OCI-LY1 (cell line): ENCODE results near the gene MAP3K4.

Experiments used
- H2AFZ ChIP-seq: fragments of 200-600 bp; sonication (generic), shearing (Covaris generic); 2 replicates; pipeline ENCODE4 v1.6.0; 2014; ENCODE audit warnings: antibody characterized with exemption, mild to moderate bottlenecking, low read length
- H3F3A ChIP-seq: fragments of 200-600 bp; sonication (generic), shearing (Covaris generic); 2 replicates; pipeline ENCODE4 v1.6.0; 2014; ENCODE audit warnings: mild to moderate bottlenecking, antibody characterized with exemption, low read length, moderate library complexity; ENCODE audit not compliant: insufficient read depth
- H3K27ac ChIP-seq: fragments of 200-600 bp; sonication (generic); 2 replicates; pipeline ENCODE4 v1.5.1; 2014; ENCODE audit warnings: low read length, mixed run types, mild to moderate bottlenecking, low read depth; ENCODE audit not compliant: poor library complexity, severe bottlenecking
- H3K27me3 ChIP-seq: fragments of 200-600 bp; sonication (generic); 2 replicates; pipeline ENCODE4 v1.6.0; 2014; ENCODE audit warnings: antibody characterized with exemption, mild to moderate bottlenecking, low read length, moderate library complexity; ENCODE audit not compliant: insufficient read depth
- H3K36me3 ChIP-seq: fragments of 200-600 bp; sonication (generic); 2 replicates; pipeline ENCODE4 v1.6.1; 2014; ENCODE audit warnings: mild to moderate bottlenecking, antibody characterized with exemption, low read length, moderate library complexity, mixed read lengths; ENCODE audit not compliant: insufficient read depth
- H3K4me1 ChIP-seq: fragments of 200-600 bp; sonication (generic); 2 replicates; pipeline ENCODE4 v1.5.1; 2014; ENCODE audit warnings: mild to moderate bottlenecking, low read length, moderate library complexity; ENCODE audit not compliant: insufficient read depth, severe bottlenecking
- H3K4me2 ChIP-seq: fragments of 200-600 bp; sonication (generic), shearing (Covaris generic); 2 replicates; pipeline ENCODE4 v1.6.1; 2014; ENCODE audit warnings: low read length
- H3K4me3 ChIP-seq: fragments of 200-600 bp; sonication (generic); 2 replicates; pipeline ENCODE4 v1.5.1; 2014; ENCODE audit warnings: low read length, low read depth, mild to moderate bottlenecking, mixed read lengths; ENCODE audit not compliant: poor library complexity, severe bottlenecking
- H3K79me2 ChIP-seq: fragments of 200-600 bp; shearing (Covaris generic); 2 replicates; pipeline ENCODE4 v1.6.1; 2016; ENCODE audit warnings: mixed run types, low read length, mixed read lengths; ENCODE audit not compliant: insufficient read depth
- H3K9ac ChIP-seq: fragments of 200-600 bp; sonication (generic), shearing (Covaris generic); 2 replicates; pipeline ENCODE4 v1.6.1; 2014; ENCODE audit warnings: mild to moderate bottlenecking, low read length, mixed read lengths
- H3K9me2 ChIP-seq: fragments of 200-600 bp; sonication (generic), shearing (Covaris generic); 2 replicates; pipeline ENCODE4 v1.6.1; 2014; ENCODE audit warnings: low read depth, mild to moderate bottlenecking, low read length, mixed read lengths
- H3K9me3 ChIP-seq: fragments of 200-600 bp; shearing (Covaris generic); 2 replicates; pipeline ENCODE4 v1.6.1; 2014; ENCODE audit warnings: low read length, mixed read lengths
- H4K20me1 ChIP-seq: fragments of 200-600 bp; sonication (generic), shearing (Covaris generic); 2 replicates; pipeline ENCODE4 v1.6.0; 2016; ENCODE audit warnings: mild to moderate bottlenecking, low read length; ENCODE audit not compliant: insufficient read depth
- EZH2 ChIP-seq: fragments of 200-600 bp; sonication (generic), shearing (Covaris generic); IDR thresholded peaks from 2 replicates; pipeline ENCODE4 v1.8.0; 2017; ENCODE audit warnings: borderline replicate concordance, mixed run types, mild to moderate bottlenecking, antibody characterized with exemption, low read length, moderate library complexity, mixed read lengths
- TF ChIP-seq, protein P1 (sequence below): fragments of 200-600 bp; sonication (generic), shearing (Covaris generic); IDR thresholded peaks from 2 replicates; pipeline ENCODE4 v1.5.1; 2017; ENCODE audit warnings: mild to moderate bottlenecking, antibody characterized with exemption, low read length, moderate library complexity, mixed read lengths

The MAP3K4 gene

GRCh38 chr6:161105408-161105807 is 113.8 kb downstream of the MAP3K4 start:
- Histone ChIP-seq H3K9me2 (no peaks in the 10 kb centered on the region), H4K20me1 (no peaks in the 10 kb centered on the region), H3K27me3 (no peaks in the 10 kb centered on the region), H3K27ac (no peak overlapping the region), H3K36me3 (peaks cover 36% of the 10 kb centered on the region), H3K4me2 (no peak overlapping the region), H3K79me2 (no peaks in the 10 kb centered on the region), H3K4me1 (no peaks in the 10 kb centered on the region), H2AFZ (no peak overlapping the region), H3F3A (no peaks in the 10 kb centered on the region), H3K9me3 (no peaks in the 10 kb centered on the region), H3K9ac (no peak overlapping the region), H3K4me3 (no peak overlapping the region)
- TF ChIP-seq, protein P1, sequence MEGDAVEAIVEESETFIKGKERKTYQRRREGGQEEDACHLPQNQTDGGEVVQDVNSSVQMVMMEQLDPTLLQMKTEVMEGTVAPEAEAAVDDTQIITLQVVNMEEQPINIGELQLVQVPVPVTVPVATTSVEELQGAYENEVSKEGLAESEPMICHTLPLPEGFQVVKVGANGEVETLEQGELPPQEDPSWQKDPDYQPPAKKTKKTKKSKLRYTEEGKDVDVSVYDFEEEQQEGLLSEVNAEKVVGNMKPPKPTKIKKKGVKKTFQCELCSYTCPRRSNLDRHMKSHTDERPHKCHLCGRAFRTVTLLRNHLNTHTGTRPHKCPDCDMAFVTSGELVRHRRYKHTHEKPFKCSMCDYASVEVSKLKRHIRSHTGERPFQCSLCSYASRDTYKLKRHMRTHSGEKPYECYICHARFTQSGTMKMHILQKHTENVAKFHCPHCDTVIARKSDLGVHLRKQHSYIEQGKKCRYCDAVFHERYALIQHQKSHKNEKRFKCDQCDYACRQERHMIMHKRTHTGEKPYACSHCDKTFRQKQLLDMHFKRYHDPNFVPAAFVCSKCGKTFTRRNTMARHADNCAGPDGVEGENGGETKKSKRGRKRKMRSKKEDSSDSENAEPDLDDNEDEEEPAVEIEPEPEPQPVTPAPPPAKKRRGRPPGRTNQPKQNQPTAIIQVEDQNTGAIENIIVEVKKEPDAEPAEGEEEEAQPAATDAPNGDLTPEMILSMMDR = no peak
- no peak for TF ChIP-seq EZH2

GRCh38 chr6:161107779-161108730 is 116.5 kb downstream of the MAP3K4 start:
- Histone ChIP-seq H3K27me3 (no peaks in the 10 kb centered on the region), H3K9me3 (no peaks in the 10 kb centered on the region), H3F3A (no peaks in the 10 kb centered on the region), H3K36me3 (peaks cover 62% of the 10 kb centered on the region), H3K4me3 (no peak overlapping the region), H4K20me1 (no peaks in the 10 kb centered on the region), H3K9ac (no peak overlapping the region), H3K79me2 (no peaks in the 10 kb centered on the region), H3K4me2 (no peak overlapping the region), H2AFZ (no peak overlapping the region), H3K4me1 (no peaks in the 10 kb centered on the region), H3K27ac (no peak overlapping the region), H3K9me2 (no peaks in the 10 kb centered on the region)
- TF ChIP-seq, protein P1 = no peak
- no peak for TF ChIP-seq EZH2

DNA sequence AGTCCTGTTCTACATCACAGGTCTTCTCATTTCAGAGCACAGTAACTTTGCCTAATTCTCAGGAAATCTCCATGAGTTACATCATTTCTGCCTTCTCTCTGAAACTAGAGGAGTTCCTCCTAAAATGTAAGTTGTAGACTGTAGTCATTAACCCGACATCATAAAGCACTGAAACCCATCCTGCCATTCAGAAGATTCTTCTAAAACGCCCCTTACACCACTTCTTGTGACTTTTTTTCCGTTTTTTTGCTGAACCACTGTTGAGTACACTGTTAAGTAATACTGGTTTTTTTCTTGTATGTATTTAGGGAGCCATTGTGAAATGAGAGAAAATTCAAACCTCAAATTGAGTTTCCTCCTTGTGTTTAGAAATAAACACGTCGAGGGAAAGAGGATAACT is 117.3 kb downstream of the MAP3K4 start:
- Histone ChIP-seq H3K9ac (no peak overlapping the region), H2AFZ (no peak overlapping the region), H3K27ac (no peak overlapping the region), H3K4me3 (no peak overlapping the region), H3K9me2 (no peaks in the 10 kb centered on the region), H3K4me2 (no peak overlapping the region), H3K36me3 (peaks cover 67% of the 10 kb centered on the region), H3F3A (no peaks in the 10 kb centered on the region), H3K27me3 (no peaks in the 10 kb centered on the region), H3K9me3 (no peaks in the 10 kb centered on the region), H4K20me1 (no peaks in the 10 kb centered on the region), H3K4me1 (no peaks in the 10 kb centered on the region), H3K79me2 (no peaks in the 10 kb centered on the region)
- TF ChIP-seq EZH2 = no peak
- TF ChIP-seq, protein P1 = no peak
